Endothelial cell (in vitro differentiated cells): ENCODE data around the gene C5AR1. TPM values are rescaled to one million over a fixed set of nuclear protein-coding genes. Genes with fewer than 3 reads are reported as not detected.

ENCODE experiments used
- DNase-seq: peaks from one replicate; pipeline ENCODE4 v3.0.0; 2021; ENCODE audit warnings: low spot score
- H3K27ac Mint-ChIP-seq: one replicate; pipeline ENCODE4 v1.8.0; 2021; ENCODE audit warnings: mixed read lengths, inconsistent platforms; ENCODE audit not compliant: unreplicated experiment
- H3K27me3 Mint-ChIP-seq: one replicate; pipeline ENCODE4 v1.8.0; 2021; ENCODE audit warnings: mild to moderate bottlenecking, moderate library complexity, mixed read lengths, inconsistent platforms; ENCODE audit not compliant: unreplicated experiment
- H3K36me3 Mint-ChIP-seq: one replicate; pipeline ENCODE4 v1.8.0; 2021; ENCODE audit warnings: mild to moderate bottlenecking, low read depth, mixed read lengths, inconsistent platforms; ENCODE audit not compliant: unreplicated experiment
- H3K4me1 Mint-ChIP-seq: one replicate; pipeline ENCODE4 v1.8.0; 2021; ENCODE audit warnings: mild to moderate bottlenecking, mixed read lengths, inconsistent platforms; ENCODE audit not compliant: unreplicated experiment
- H3K4me3 Mint-ChIP-seq: one replicate; pipeline ENCODE4 v1.8.0; 2021; ENCODE audit warnings: mild to moderate bottlenecking, mixed read lengths, inconsistent platforms; ENCODE audit not compliant: unreplicated experiment
- H3K9me3 Mint-ChIP-seq: one replicate; pipeline ENCODE4 v1.8.0; 2021; ENCODE audit warnings: mixed read lengths, inconsistent platforms; ENCODE audit not compliant: unreplicated experiment
- CTCF ChIP-seq: fragments of 200-600 bp; sonication (generic); IDR thresholded peaks from one replicate; pipeline ENCODE4 v1.5.0; 2021; ENCODE audit warnings: antibody characterized with exemption; ENCODE audit not compliant: unreplicated experiment
- total RNA-seq: library from RNA; stranded (reverse); fragmentation: NEBNext Ultra II Directional; extraction: Animal tissue kit (Norgen Biotek cat#: 25700); gene quantifications from one replicate; pipeline ENCODE4 v1.2.1, GENCODE V29; 2021; ENCODE audit not compliant: unreplicated experiment

The C5AR1 gene
- total RNA-seq, 1 donor from 2014 or later = 0.56 TPM

- no peaks in the 10 kb centered on the region for H3K9me3 Mint-ChIP-seq
- H3K36me3 Mint-ChIP-seq = no peaks in the 10 kb centered on the region
- peaks cover 4% of the 10 kb centered on the region for H3K27me3 Mint-ChIP-seq
- H3K4me1 Mint-ChIP-seq = no peaks in the 10 kb centered on the region
- no peak overlapping the region for H3K27ac Mint-ChIP-seq
- TF ChIP-seq CTCF = no peak
- H3K4me3 Mint-ChIP-seq = no peak overlapping the region
- no peak for DNase-seq
Measured at GRCh38 chr19:47315125-47315821, 5.6 kb downstream of the C5AR1 start.

GRCh38 chr19:47316513-47316912 is 6.9 kb downstream of the C5AR1 start:
- peaks cover 6% of the 10 kb centered on the region for H3K36me3 Mint-ChIP-seq
- H3K27ac Mint-ChIP-seq = no peak overlapping the region
- H3K9me3 Mint-ChIP-seq = no peaks in the 10 kb centered on the region
- H3K27me3 Mint-ChIP-seq = peaks cover 8% of the 10 kb centered on the region
- no peak for DNase-seq
- TF ChIP-seq CTCF = no peak
- no peak overlapping the region for H3K4me3 Mint-ChIP-seq
- H3K4me1 Mint-ChIP-seq = no peaks in the 10 kb centered on the region

- Mint-ChIP-seq H3K36me3 (peaks cover 6% of the 10 kb centered on the region), H3K4me3 (no peak overlapping the region), H3K4me1 (peaks cover 8% of the 10 kb centered on the region), H3K9me3 (no peaks in the 10 kb centered on the region), H3K27ac (no peak overlapping the region), H3K27me3 (peaks cover 9% of the 10 kb centered on the region)
- TF ChIP-seq CTCF = no peak
- no peak for DNase-seq
Measured at GRCh38 chr19:47319923-47320871, 10.5 kb downstream of the C5AR1 start.

GRCh38 chr19:47321630-47322029 is 12.0 kb downstream of the C5AR1 start:
- Mint-ChIP-seq H3K27ac (no peak overlapping the region), H3K27me3 (peaks cover 9% of the 10 kb centered on the region), H3K4me3 (no peak overlapping the region), H3K9me3 (no peaks in the 10 kb centered on the region), H3K36me3 (peaks cover 6% of the 10 kb centered on the region), H3K4me1 (peaks cover 8% of the 10 kb centered on the region)
- no peak for TF ChIP-seq CTCF
- DNase-seq = no peak

- H3K36me3 Mint-ChIP-seq = peaks cover 6% of the 10 kb centered on the region
- H3K27ac Mint-ChIP-seq = no peak overlapping the region
- no peak for DNase-seq
- peaks cover 9% of the 10 kb centered on the region for H3K27me3 Mint-ChIP-seq
- peaks cover 8% of the 10 kb centered on the region for H3K4me1 Mint-ChIP-seq
- no peak overlapping the region for H3K4me3 Mint-ChIP-seq
- no peak for TF ChIP-seq CTCF
- no peaks in the 10 kb centered on the region for H3K9me3 Mint-ChIP-seq
Measured at GRCh38 chr19:47322058-47322457, 12.4 kb downstream of the C5AR1 start.
